Choroid plexus epithelial cell (primary cell): ENCODE data around the gene STT3B.

ENCODE experiments used
- DNase-seq: peaks from one replicate; pipeline ENCODE4 v3.0.0-alpha.2; 2010; ENCODE audit warnings: low read depth
- H3K4me3 ChIP-seq: 2 replicates; pipeline ENCODE4 v1.5.1; 2011; ENCODE audit warnings: low read depth, mild to moderate bottlenecking, control low read depth, low read length, moderate library complexity
- TF ChIP-seq, protein P1 (sequence below): conservative IDR thresholded peaks from 2 replicates; pipeline ENCODE4 v1.5.1; 2011; ENCODE audit warnings: low read depth, mild to moderate bottlenecking, control low read depth, inconsistent platforms, low read length, moderate library complexity

STT3B gene

DNA sequence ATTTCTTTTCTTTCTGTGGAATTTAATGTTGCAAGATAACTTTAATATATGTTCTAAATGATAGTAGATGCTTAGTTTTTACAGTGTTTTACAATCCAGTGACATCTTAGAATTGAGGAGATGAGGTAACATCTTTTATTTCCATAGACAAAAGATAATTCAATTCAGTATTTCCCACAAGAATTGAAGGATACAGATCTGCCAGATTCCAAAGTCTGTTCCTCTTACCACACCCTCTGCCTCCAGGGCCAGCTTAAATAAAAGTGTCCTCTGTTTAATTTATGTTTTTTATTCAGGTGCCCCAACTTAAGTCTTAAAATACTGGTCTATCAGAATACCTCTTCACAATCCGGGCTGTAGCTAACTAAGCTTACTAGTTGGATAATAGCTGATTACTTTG is 6.5 kb downstream of the STT3B start:
- TF ChIP-seq, protein P1, sequence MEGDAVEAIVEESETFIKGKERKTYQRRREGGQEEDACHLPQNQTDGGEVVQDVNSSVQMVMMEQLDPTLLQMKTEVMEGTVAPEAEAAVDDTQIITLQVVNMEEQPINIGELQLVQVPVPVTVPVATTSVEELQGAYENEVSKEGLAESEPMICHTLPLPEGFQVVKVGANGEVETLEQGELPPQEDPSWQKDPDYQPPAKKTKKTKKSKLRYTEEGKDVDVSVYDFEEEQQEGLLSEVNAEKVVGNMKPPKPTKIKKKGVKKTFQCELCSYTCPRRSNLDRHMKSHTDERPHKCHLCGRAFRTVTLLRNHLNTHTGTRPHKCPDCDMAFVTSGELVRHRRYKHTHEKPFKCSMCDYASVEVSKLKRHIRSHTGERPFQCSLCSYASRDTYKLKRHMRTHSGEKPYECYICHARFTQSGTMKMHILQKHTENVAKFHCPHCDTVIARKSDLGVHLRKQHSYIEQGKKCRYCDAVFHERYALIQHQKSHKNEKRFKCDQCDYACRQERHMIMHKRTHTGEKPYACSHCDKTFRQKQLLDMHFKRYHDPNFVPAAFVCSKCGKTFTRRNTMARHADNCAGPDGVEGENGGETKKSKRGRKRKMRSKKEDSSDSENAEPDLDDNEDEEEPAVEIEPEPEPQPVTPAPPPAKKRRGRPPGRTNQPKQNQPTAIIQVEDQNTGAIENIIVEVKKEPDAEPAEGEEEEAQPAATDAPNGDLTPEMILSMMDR = no peak
- no peak for DNase-seq
- H3K4me3 ChIP-seq = no peak overlapping the region

DNA sequence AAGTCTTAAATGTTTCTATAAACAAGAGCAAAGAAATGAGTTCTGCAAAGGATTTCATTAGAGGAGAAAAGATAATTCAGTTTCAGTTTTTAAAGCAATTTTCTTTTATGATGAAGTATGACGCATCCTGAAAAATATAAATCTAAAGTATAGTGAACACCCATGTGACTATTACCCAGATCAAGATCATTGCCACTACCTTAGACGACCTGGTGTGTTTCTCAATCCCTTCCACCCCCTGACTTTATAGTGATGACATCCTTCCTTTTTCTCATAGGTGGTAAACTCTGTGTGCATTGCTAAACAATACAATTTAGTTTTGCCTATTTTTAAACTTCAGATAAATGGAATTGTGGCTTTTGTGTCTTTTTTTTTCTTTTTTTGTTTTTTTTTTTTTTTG is 8.4 kb downstream of the STT3B start:
- no peak overlapping the region for H3K4me3 ChIP-seq
- no peak for DNase-seq
- TF ChIP-seq, protein P1 = no peak

DNA sequence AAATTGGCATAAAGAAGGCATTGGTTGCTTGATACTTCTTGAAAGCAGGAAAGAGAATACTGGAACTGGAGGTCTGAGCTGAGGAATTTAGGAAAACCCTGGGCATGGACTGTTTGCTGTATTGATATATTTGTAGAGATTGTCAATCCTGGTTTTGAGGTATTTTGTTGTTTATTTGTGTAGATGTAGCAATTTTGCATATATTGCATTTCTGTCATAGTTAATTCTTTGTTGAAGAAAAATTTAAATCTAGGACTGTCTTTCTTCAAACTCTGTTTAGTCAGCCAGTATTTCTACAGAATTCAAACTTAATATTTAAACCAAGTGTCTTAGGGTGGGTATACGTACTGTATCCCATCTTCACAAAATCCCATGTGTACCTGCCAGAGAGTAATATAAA is 9.5 kb downstream of the STT3B start:
- TF ChIP-seq, protein P1 = no peak
- DNase-seq = no peak
- H3K4me3 ChIP-seq = no peak overlapping the region

DNA sequence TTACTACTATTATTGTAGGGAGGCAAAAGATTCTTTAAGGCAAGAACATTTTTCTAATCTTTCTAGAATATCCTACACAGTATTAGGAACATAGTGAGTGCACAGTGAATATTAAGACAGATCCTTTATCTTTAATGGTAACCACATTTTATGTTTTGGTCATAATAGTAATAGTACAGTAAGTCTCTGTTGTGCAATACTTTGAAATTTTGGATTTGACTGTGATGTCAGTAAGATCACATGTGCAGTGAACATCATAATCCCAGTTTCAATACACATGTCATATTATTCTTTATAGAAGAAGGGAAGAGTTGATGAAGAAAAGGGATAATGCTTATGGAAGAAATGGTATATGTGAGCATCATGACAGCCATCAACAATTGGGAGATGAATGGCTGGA is 10.7 kb downstream of the STT3B start:
- TF ChIP-seq, protein P1 = no peak
- no peak overlapping the region for H3K4me3 ChIP-seq
- DNase-seq = peak; percentile 58

DNA sequence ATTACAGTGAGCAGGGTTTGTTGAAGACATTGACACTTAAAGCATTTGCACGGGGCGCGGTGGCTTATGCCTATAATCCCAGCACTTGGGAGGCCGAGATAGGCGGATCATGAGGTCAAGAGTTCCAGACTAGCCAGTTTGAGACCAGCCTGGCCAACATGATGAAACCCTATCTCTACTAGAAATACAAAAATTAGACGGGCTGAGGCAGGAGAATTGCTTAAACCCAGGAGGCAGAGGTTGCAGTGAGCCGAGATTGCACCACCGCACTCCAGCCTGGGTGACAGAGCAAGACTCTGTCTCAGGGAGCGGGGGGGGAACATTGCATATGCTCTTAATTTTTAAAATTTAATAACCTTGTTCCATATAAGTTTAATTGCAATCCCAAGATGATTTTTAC is 11.9 kb downstream of the STT3B start:
- TF ChIP-seq, protein P1 = no peak
- peak; percentile 37 for DNase-seq

DNA sequence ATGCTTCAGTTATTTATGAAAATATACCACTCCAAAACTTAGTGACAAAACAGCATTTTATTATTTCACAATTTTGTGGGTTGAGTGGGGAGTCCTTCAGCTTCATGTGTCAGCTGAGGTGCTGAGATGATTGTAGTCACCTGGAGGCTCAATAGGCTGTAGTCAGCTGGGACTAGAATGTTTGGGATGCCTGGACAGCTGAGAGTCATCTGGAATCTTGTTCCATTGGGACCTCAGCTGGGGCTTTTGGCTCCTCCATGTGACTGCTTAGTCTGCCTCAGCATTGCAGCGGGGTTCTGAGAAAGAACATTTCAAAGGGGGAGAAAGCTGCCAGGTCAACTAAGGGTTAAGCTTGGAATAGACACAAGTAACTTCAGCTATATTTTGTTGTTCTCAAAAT is 13.4 kb downstream of the STT3B start:
- H3K4me3 ChIP-seq = no peak overlapping the region
- peak; percentile 51 for DNase-seq
- TF ChIP-seq, protein P1 = no peak

More for the DNA sequence above, 11.9 kb downstream of the STT3B start:
- no peak overlapping the region for H3K4me3 ChIP-seq

DNA sequence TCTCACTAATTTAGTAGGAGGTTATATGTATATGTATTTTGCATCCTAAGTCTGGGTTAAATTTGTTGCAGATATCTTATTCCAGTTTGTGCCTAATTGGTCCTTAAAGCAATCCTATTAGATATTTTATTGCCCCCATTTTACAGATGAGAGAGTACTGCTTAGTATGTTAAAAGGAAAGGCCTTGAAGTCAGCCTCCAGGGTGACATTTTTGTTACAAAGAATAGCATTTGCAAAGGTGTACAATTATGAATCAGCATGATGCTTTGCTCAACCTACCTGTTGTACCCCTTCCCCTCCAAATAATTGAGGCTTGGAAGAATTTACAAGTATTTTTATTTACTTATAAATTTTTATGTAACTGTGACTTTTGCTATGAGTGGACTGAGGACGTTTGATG is 14.0 kb downstream of the STT3B start:
- TF ChIP-seq, protein P1 = no peak
- H3K4me3 ChIP-seq = no peak overlapping the region
- DNase-seq = no peak
